Measurements from ENCODE around the gene BRD4. TPM values are rescaled to one million over a fixed set of nuclear protein-coding genes. Genes with fewer than 3 reads are reported as not detected.

BRD4 gene
- polyA plus RNA-seq, 1 donor (not counting 4 experiments of a cell fraction or from before 2014, with no cell fraction given) = 5.5 TPM

GRCh38 chr19:15290166-15290565 lies 42.2 kb downstream of the BRD4 start:
- TF ChIP-seq, protein P1, sequence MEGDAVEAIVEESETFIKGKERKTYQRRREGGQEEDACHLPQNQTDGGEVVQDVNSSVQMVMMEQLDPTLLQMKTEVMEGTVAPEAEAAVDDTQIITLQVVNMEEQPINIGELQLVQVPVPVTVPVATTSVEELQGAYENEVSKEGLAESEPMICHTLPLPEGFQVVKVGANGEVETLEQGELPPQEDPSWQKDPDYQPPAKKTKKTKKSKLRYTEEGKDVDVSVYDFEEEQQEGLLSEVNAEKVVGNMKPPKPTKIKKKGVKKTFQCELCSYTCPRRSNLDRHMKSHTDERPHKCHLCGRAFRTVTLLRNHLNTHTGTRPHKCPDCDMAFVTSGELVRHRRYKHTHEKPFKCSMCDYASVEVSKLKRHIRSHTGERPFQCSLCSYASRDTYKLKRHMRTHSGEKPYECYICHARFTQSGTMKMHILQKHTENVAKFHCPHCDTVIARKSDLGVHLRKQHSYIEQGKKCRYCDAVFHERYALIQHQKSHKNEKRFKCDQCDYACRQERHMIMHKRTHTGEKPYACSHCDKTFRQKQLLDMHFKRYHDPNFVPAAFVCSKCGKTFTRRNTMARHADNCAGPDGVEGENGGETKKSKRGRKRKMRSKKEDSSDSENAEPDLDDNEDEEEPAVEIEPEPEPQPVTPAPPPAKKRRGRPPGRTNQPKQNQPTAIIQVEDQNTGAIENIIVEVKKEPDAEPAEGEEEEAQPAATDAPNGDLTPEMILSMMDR (optimal IDR thresholded peaks at IDR 0.05 in 1 of 3, IDR thresholded peaks at IDR 0.05 in 1 of 3, conservative IDR thresholded peaks at IDR 0.05 in 1 of 3; ENCODE audit: extremely low read depth in 1 of 3, insufficient read depth in 2 of 3, low read length in 3 of 3) = no peak
- no peak for TF ChIP-seq EZH2 (IDR thresholded peaks at IDR 0.05; ENCODE audit: low read length)
- Histone ChIP-seq H3K4me3 (ENCODE audit: control insufficient read depth in 2 of 3, extremely low read depth in 1 of 3, insufficient read depth in 2 of 3, low read depth in 1 of 3, low read length in 3 of 3) (no peak overlapping the region), H3K36me3 (ENCODE audit: control insufficient read depth in 2 of 2, extremely low read depth in 1 of 2, insufficient read depth in 2 of 2, low read length in 2 of 2) (peaks cover 0 to 12% of the 10 kb centered on the region in 2 experiments), H3K27ac (ENCODE audit: control insufficient read depth, insufficient read depth, low read length) (no peak overlapping the region), H3K4me1 (ENCODE audit: control insufficient read depth, extremely low read depth, insufficient read depth, low read length) (peaks cover 45% of the 10 kb centered on the region), H3K9me1 (ENCODE audit: control insufficient read depth, extremely low read depth, insufficient read depth, low read length) (peaks cover 22% of the 10 kb centered on the region), H3K9me3 (ENCODE audit: control insufficient read depth, low read depth, low read length) (no peaks in the 10 kb centered on the region), H3K27me3 (ENCODE audit: control insufficient read depth, extremely low read depth, insufficient read depth, low read length) (no peaks in the 10 kb centered on the region), H2AFZ (ENCODE audit: control insufficient read depth, low read length) (no peak overlapping the region), H4K20me1 (ENCODE audit: control insufficient read depth, extremely low read depth, insufficient read depth, low read length) (peaks cover 77% of the 10 kb centered on the region), H3K79me2 (ENCODE audit: control insufficient read depth, insufficient read depth, low read length) (peaks cover 97% of the 10 kb centered on the region), H3K9ac (ENCODE audit: control insufficient read depth, extremely low read depth, insufficient read depth, low read length) (no peak overlapping the region), H3K4me2 (ENCODE audit: control insufficient read depth, extremely low read depth, insufficient read depth, low read depth, low read length) (no peak overlapping the region)
- DNase-seq (ENCODE audit: low read depth, low spot score) (no peak), FAIRE-seq (no peak)
- dilution Hi-C loops (cut with MboI; ENCODE audit: extremely low pct_ligation_motif_present, low sequenced_read_pairs) = loop anchor here (5.0 kb wide), 1 partner anchor 37 kb away; no protein-coding TSS in a partner anchor

GRCh38 chr19:15289673-15290072 lies 42.7 kb downstream of the BRD4 start:
- DNase-seq (ENCODE audit: low read depth, low spot score) = no peak
- peaks cover 97% of the 10 kb centered on the region for H3K79me2 ChIP-seq (ENCODE audit: control insufficient read depth, insufficient read depth, low read length)
- dilution Hi-C loops (cut with MboI; ENCODE audit: extremely low pct_ligation_motif_present, low sequenced_read_pairs) = loop anchor here (5.0 kb wide), 1 partner anchor 38 kb away; no protein-coding TSS in a partner anchor
- peaks cover 21% of the 10 kb centered on the region for H3K9me1 ChIP-seq (ENCODE audit: control insufficient read depth, extremely low read depth, insufficient read depth, low read length)
- no peak overlapping the region for H2AFZ ChIP-seq (ENCODE audit: control insufficient read depth, low read length)
- no peak for TF ChIP-seq EZH2 (IDR thresholded peaks at IDR 0.05; ENCODE audit: low read length)
- TF ChIP-seq, protein P1 (optimal IDR thresholded peaks at IDR 0.05 in 1 of 3, IDR thresholded peaks at IDR 0.05 in 1 of 3, conservative IDR thresholded peaks at IDR 0.05 in 1 of 3; ENCODE audit: extremely low read depth in 1 of 3, insufficient read depth in 2 of 3, low read length in 3 of 3) = no peak
- H3K27me3 ChIP-seq (ENCODE audit: control insufficient read depth, extremely low read depth, insufficient read depth, low read length) = no peaks in the 10 kb centered on the region
- no peak for FAIRE-seq
- no peak overlapping the region for H3K4me3 ChIP-seq (ENCODE audit: control insufficient read depth in 2 of 3, extremely low read depth in 1 of 3, insufficient read depth in 2 of 3, low read depth in 1 of 3, low read length in 3 of 3)
- H3K4me2 ChIP-seq (ENCODE audit: control insufficient read depth, extremely low read depth, insufficient read depth, low read depth, low read length) = no peak overlapping the region
- no peak overlapping the region for H3K27ac ChIP-seq (ENCODE audit: control insufficient read depth, insufficient read depth, low read length)
- peaks cover 44% of the 10 kb centered on the region for H3K4me1 ChIP-seq (ENCODE audit: control insufficient read depth, extremely low read depth, insufficient read depth, low read length)
- H4K20me1 ChIP-seq (ENCODE audit: control insufficient read depth, extremely low read depth, insufficient read depth, low read length) = peaks cover 76% of the 10 kb centered on the region
- peaks cover 0 to 7% of the 10 kb centered on the region in 2 experiments for H3K36me3 ChIP-seq (ENCODE audit: control insufficient read depth in 2 of 2, extremely low read depth in 1 of 2, insufficient read depth in 2 of 2, low read length in 2 of 2)
- no peak overlapping the region for H3K9ac ChIP-seq (ENCODE audit: control insufficient read depth, extremely low read depth, insufficient read depth, low read length)
- H3K9me3 ChIP-seq (ENCODE audit: control insufficient read depth, low read depth, low read length) = no peaks in the 10 kb centered on the region
